ENCODE results near the gene APCDD1L. TPM values are rescaled to one million over a fixed set of nuclear protein-coding genes. Genes with fewer than 3 reads are reported as not detected.

Gene APCDD1L
- total and polyA plus RNA-seq, 2 of the 8 experiments (the other 6 are each of a cell fraction or from before 2014, with no cell fraction given), result 0.83 to 3.1 TPM

DNA sequence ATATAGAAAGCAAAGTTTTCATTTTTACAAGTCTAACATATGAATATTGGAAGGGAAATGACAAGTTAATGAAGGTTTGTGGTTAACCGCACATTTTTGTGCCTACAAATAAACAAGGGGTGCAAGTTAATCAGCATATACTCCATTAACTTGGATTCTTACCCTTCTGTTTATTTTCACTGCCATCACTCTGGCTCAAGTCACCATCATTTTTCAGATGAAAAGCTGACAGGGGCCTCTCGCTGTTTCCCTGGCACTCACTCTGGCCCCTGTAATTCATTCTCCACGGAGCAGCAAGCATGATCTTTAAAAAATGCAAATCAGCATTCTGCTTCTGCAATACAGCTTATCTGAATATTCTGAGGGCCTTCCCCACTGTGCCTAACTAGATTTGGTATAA, 29.8 kb downstream of the APCDD1L start:
- no peak overlapping the region for H2BK15ac ChIP-seq (ENCODE audit: low read length)
- no peak for TF ChIP-seq RAD21 (IDR thresholded peaks at IDR 0.05 in 1 of 2, conservative IDR thresholded peaks at IDR 0.05 in 1 of 2; ENCODE audit: low read depth in 2 of 2, low read length in 2 of 2)
- TF ChIP-seq EP300 (IDR thresholded peaks at IDR 0.05; ENCODE audit: borderline replicate concordance in 1 of 2, low read depth in 2 of 2, low read length in 2 of 2), result no peak
- TF ChIP-seq SP4 (IDR thresholded peaks at IDR 0.05; ENCODE audit: low read length), result no peak
- TF ChIP-seq SUZ12 (IDR thresholded peaks at IDR 0.05; ENCODE audit: low read length), result no peak
- no peak overlapping the region for H3K4ac ChIP-seq (replicated peaks; ENCODE audit: insufficient read length, low read depth, low read length)
- DNase-seq (ENCODE audit: low read depth in 1 of 2, low spot score in 2 of 2) (no peak), FAIRE-seq (no peak)
- no peaks in the 10 kb centered on the region; a peak in 1 of 7 replicates for H3K27me3 ChIP-seq (replicated peaks in 1 of 4; ENCODE audit: control insufficient read depth in 3 of 4, extremely low read depth in 1 of 4, insufficient read depth in 3 of 4, low read length in 3 of 4)
- no peaks in the 10 kb centered on the region for H3K36me3 ChIP-seq (ENCODE audit: control insufficient read depth in 2 of 4, insufficient read depth in 4 of 4, low read length in 3 of 4)
- H3K79me2 ChIP-seq (ENCODE audit: control insufficient read depth in 1 of 2, insufficient read depth in 2 of 2, low read length in 2 of 2), result no peaks in the 10 kb centered on the region
- H3K9ac ChIP-seq (replicated peaks in 1 of 4; ENCODE audit: extremely low read depth in 1 of 4, low read depth in 3 of 4, low read length in 3 of 4), result no peak overlapping the region
- H4K8ac ChIP-seq (ENCODE audit: extremely low read depth, insufficient read depth, low read length), result no peak overlapping the region
- no peak overlapping the region for H2BK20ac ChIP-seq (ENCODE audit: low read length)
- no peak overlapping the region for H3K27ac ChIP-seq (ENCODE audit: low read depth, low read length)
- peaks cover 2 to 4% (median 3%) of the 10 kb centered on the region in 4 experiments; a peak in 6 of 7 replicates for H3K4me1 ChIP-seq (replicated peaks in 1 of 4; ENCODE audit: control insufficient read depth in 3 of 4, insufficient read depth in 4 of 4, low read length in 3 of 4)
- no peak overlapping the region for H3K4me3 ChIP-seq (ENCODE audit: extremely low read depth in 1 of 4, insufficient read depth in 2 of 4, low read depth in 3 of 4, low read length in 4 of 4)
- peaks cover 8 to 17% of the 10 kb centered on the region in 2 experiments; a peak in 3 of 4 replicates for H3K9me3 ChIP-seq (ENCODE audit: insufficient read depth in 2 of 2, low read depth in 1 of 2, low read length in 1 of 2)
- H3K79me1 ChIP-seq (ENCODE audit: low read depth, low read length), result no peaks in the 10 kb centered on the region
- no peak overlapping the region for H2BK120ac ChIP-seq (replicated peaks; ENCODE audit: low read depth, low read length)
- H2AK5ac ChIP-seq (ENCODE audit: low read depth, low read length), result no peak overlapping the region
- no peak overlapping the region for H3K4me2 ChIP-seq (ENCODE audit: insufficient read depth in 1 of 2, low read depth in 2 of 2, low read length in 2 of 2)
- ChIA-PET POLR2A (ENCODE audit: partially characterized antibody) (no interaction called here), CTCF (ENCODE audit: partially characterized antibody) (interaction anchor here (0.9 kb wide), 1 partner anchor 38 kb away, joined by 3 read pairs; no protein-coding TSS in a partner anchor)
- H4K5ac ChIP-seq (ENCODE audit: insufficient read length, low read depth, low read length), result no peak overlapping the region
- no peak overlapping the region for H2AFZ ChIP-seq (ENCODE audit: low read length)
- no peaks in the 10 kb centered on the region for H4K20me1 ChIP-seq (replicated peaks in 1 of 2; ENCODE audit: control insufficient read depth in 1 of 2, insufficient read depth in 2 of 2, low read length in 2 of 2)
- H3K18ac ChIP-seq (ENCODE audit: extremely low read depth, low read length), result no peak overlapping the region
- H3K56ac ChIP-seq (replicated peaks; ENCODE audit: insufficient read length, low read depth, low read length), result no peak overlapping the region
- no peak overlapping the region for H3K14ac ChIP-seq (ENCODE audit: insufficient read length)
- WGBS, 2 experiments (ENCODE audit: extremely low coverage in 1 of 2, insufficient coverage in 1 of 2, insufficient read length in 1 of 2, insufficient replicate concordance in 2 of 2, low coverage in 1 of 2, low lambda C conversion rate in 2 of 2, missing lambda C conversion rate in 1 of 2), result 94% methylated on average over 3 of the region's 3 CpGs; no CpG with 5 or more reads in 1 of the 2 experiments
- no peak overlapping the region for H3K23ac ChIP-seq (ENCODE audit: insufficient read length)
- H2BK12ac ChIP-seq (ENCODE audit: low read depth, low read length), result no peak overlapping the region
- no peaks in the 10 kb centered on the region; the same call in 1 of the 2 replicates for H3K23me2 ChIP-seq (ENCODE audit: low read depth, low read length)
- H2BK5ac ChIP-seq (ENCODE audit: low read depth, low read length), result no peak overlapping the region
- H4K91ac ChIP-seq (replicated peaks; ENCODE audit: insufficient read length, low read length), result no peak overlapping the region
